ENCODE measurements around the gene FRS2. TPM values are rescaled to one million over a fixed set of nuclear protein-coding genes. Genes with fewer than 3 reads are reported as not detected.

Gene FRS2
- total RNA-seq, 1 donor = 64.4 TPM

- no peak overlapping the region for H3K4me2 ChIP-seq (ENCODE audit: insufficient read depth, low read length)
These were observed 83.5 kb downstream of the FRS2 start for GRCh38 chr12:69553628-69554248.

GRCh38 chr12:69555461-69555860 lies 85.3 kb downstream of the FRS2 start:
- TF ChIP-seq CTCF (IDR thresholded peaks at IDR 0.05; ENCODE audit: extremely low read depth, low read depth, low read length) = no peak
- no peak overlapping the region for H3K4me3 ChIP-seq (ENCODE audit: insufficient read depth, low read length)
- H3K4me2 ChIP-seq (ENCODE audit: insufficient read depth, low read length) = peak overlapping the region; percentile 23
- H3K27me3 ChIP-seq (ENCODE audit: insufficient read depth, low read length) = no peaks in the 10 kb centered on the region
- H3K9me3 ChIP-seq (ENCODE audit: low read depth, low read length) = no peaks in the 10 kb centered on the region
- peaks cover 44% of the 10 kb centered on the region for H3K79me2 ChIP-seq (ENCODE audit: insufficient read depth, low read length)
- no peak overlapping the region for H2AFZ ChIP-seq (ENCODE audit: low read length)
- H3K36me3 ChIP-seq (ENCODE audit: insufficient read depth, low read length) = peaks cover 3% of the 10 kb centered on the region
- H4K20me1 ChIP-seq (ENCODE audit: insufficient read depth, low read length) = peaks cover 12% of the 10 kb centered on the region
- peak; percentile 92 for DNase-seq (ENCODE audit: insufficient read length, low spot score, missing footprints)
- peak overlapping the region; percentile 79 for H3K27ac ChIP-seq (ENCODE audit: low read depth, low read length)
- peaks cover 16% of the 10 kb centered on the region for H3K4me1 ChIP-seq (ENCODE audit: insufficient read depth, low read length)

More at GRCh38 chr12:69553628-69554248, 83.5 kb downstream of the FRS2 start:
- Histone ChIP-seq H3K9me3 (ENCODE audit: low read depth, low read length) (no peaks in the 10 kb centered on the region), H2AFZ (ENCODE audit: low read length) (no peak overlapping the region), H3K27ac (ENCODE audit: low read depth, low read length) (no peak overlapping the region), H3K27me3 (ENCODE audit: insufficient read depth, low read length) (no peaks in the 10 kb centered on the region), H3K79me2 (ENCODE audit: insufficient read depth, low read length) (peaks cover 35% of the 10 kb centered on the region), H4K20me1 (ENCODE audit: insufficient read depth, low read length) (no peaks in the 10 kb centered on the region), H3K36me3 (ENCODE audit: insufficient read depth, low read length) (peaks cover 3% of the 10 kb centered on the region), H3K4me3 (ENCODE audit: insufficient read depth, low read length) (no peak overlapping the region), H3K4me1 (ENCODE audit: insufficient read depth, low read length) (peaks cover 16% of the 10 kb centered on the region)
- DNase-seq (ENCODE audit: insufficient read length, low spot score, missing footprints) = no peak
- no peak for TF ChIP-seq CTCF (IDR thresholded peaks at IDR 0.05; ENCODE audit: extremely low read depth, low read depth, low read length)

GRCh38 chr12:69556383-69556782 lies 86.2 kb downstream of the FRS2 start:
- no peak overlapping the region for H3K4me3 ChIP-seq (ENCODE audit: insufficient read depth, low read length)
- H3K4me1 ChIP-seq (ENCODE audit: insufficient read depth, low read length) = peaks cover 16% of the 10 kb centered on the region
- no peak overlapping the region for H3K4me2 ChIP-seq (ENCODE audit: insufficient read depth, low read length)
- H3K9me3 ChIP-seq (ENCODE audit: low read depth, low read length) = no peaks in the 10 kb centered on the region
- peaks cover 14% of the 10 kb centered on the region for H4K20me1 ChIP-seq (ENCODE audit: insufficient read depth, low read length)
- no peaks in the 10 kb centered on the region for H3K27me3 ChIP-seq (ENCODE audit: insufficient read depth, low read length)
- peaks cover 50% of the 10 kb centered on the region for H3K79me2 ChIP-seq (ENCODE audit: insufficient read depth, low read length)
- TF ChIP-seq CTCF (IDR thresholded peaks at IDR 0.05; ENCODE audit: extremely low read depth, low read depth, low read length) = no peak
- H3K36me3 ChIP-seq (ENCODE audit: insufficient read depth, low read length) = peaks cover 3% of the 10 kb centered on the region
- no peak overlapping the region for H2AFZ ChIP-seq (ENCODE audit: low read length)
- no peak for DNase-seq (ENCODE audit: insufficient read length, low spot score, missing footprints)
- peak overlapping the region; percentile 79 for H3K27ac ChIP-seq (ENCODE audit: low read depth, low read length)

- H3K27me3 ChIP-seq (ENCODE audit: insufficient read depth, low read length) = no peaks in the 10 kb centered on the region
- H3K4me1 ChIP-seq (ENCODE audit: insufficient read depth, low read length) = no peaks in the 10 kb centered on the region
- H3K4me2 ChIP-seq (ENCODE audit: insufficient read depth, low read length) = no peak overlapping the region
- no peak for DNase-seq (ENCODE audit: insufficient read length, low spot score, missing footprints)
- no peaks in the 10 kb centered on the region for H3K9me3 ChIP-seq (ENCODE audit: low read depth, low read length)
- no peak overlapping the region for H2AFZ ChIP-seq (ENCODE audit: low read length)
- H3K36me3 ChIP-seq (ENCODE audit: insufficient read depth, low read length) = peaks cover 16% of the 10 kb centered on the region
- H3K79me2 ChIP-seq (ENCODE audit: insufficient read depth, low read length) = peaks cover 45% of the 10 kb centered on the region
- TF ChIP-seq CTCF (IDR thresholded peaks at IDR 0.05; ENCODE audit: extremely low read depth, low read depth, low read length) = no peak
- no peak overlapping the region for H3K27ac ChIP-seq (ENCODE audit: low read depth, low read length)
- H4K20me1 ChIP-seq (ENCODE audit: insufficient read depth, low read length) = peaks cover 18% of the 10 kb centered on the region
- H3K4me3 ChIP-seq (ENCODE audit: insufficient read depth, low read length) = no peak overlapping the region
These were observed 93.1 kb downstream of the FRS2 start for GRCh38 chr12:69563166-69563762.
